H1 (cell line): Measurements from ENCODE around the gene ACACB. TPM values are rescaled to one million over a fixed set of nuclear protein-coding genes. Genes with fewer than 3 reads are reported as not detected.

ENCODE experiments used
- CTCF ChIA-PET: fragments of 300-600 bp; sonication (Branson Sonifier 250); formaldehyde crosslinking; loops from one replicate; lab custom pipeline; 2021; ENCODE audit not compliant: partially characterized antibody; lab: Charles Lee
- POLR2A ChIA-PET: fragments of 300-600 bp; sonication (Branson Sonifier 250); formaldehyde crosslinking; loops from one replicate; lab custom pipeline; 2021; ENCODE audit warnings: inconsistent platforms; ENCODE audit not compliant: partially characterized antibody; lab: Charles Lee
- DNase-seq, 2 experiments: peaks; one replicate each; pipeline versions ENCODE4 v3.0.0 to v3.0.0-alpha.2; 2010 to 2022; ENCODE audit warnings: low spot score in 2 of 2, low read depth in 1 of 2, mixed read lengths in 1 of 2
- FAIRE-seq: peaks from 2 replicates; lab custom pipeline; 2011; peaks lifted over from hg19 to GRCh38; lab: Jason Lieb, UNC
- H2AFZ ChIP-seq: 2 replicates; pipeline ENCODE4 v1.8.1; 2012; ENCODE audit warnings: low read length, inconsistent platforms
- H2AK5ac ChIP-seq: 2 replicates; pipeline ENCODE4 v1.6.1; 2013; ENCODE audit warnings: low read depth, low read length
- H2BK120ac ChIP-seq: replicated peaks from 2 replicates; pipeline ENCODE3; 2013; ENCODE audit warnings: low read depth, low read length, inconsistent platforms
- H2BK12ac ChIP-seq: 2 replicates; pipeline ENCODE4 v1.6.1; 2013; ENCODE audit warnings: low read depth, low read length
- H2BK15ac ChIP-seq: 2 replicates; pipeline ENCODE4 v1.6.1; 2013; ENCODE audit warnings: low read length
- H2BK20ac ChIP-seq: 2 replicates; pipeline ENCODE4 v1.6.1; 2013; ENCODE audit warnings: low read length
- H2BK5ac ChIP-seq: 2 replicates; pipeline ENCODE4 v1.6.1; 2013; ENCODE audit warnings: low read depth, low read length
- H3K14ac ChIP-seq: 2 replicates; pipeline ENCODE4 v1.6.1; 2013; ENCODE audit warnings: inconsistent platforms; ENCODE audit not compliant: insufficient read length
- H3K18ac ChIP-seq: 2 replicates; pipeline ENCODE4 v1.6.1; 2013; ENCODE audit warnings: low read length; ENCODE audit errors: extremely low read depth
- H3K23ac ChIP-seq: 2 replicates; pipeline ENCODE4 v1.6.1; 2013; ENCODE audit warnings: inconsistent platforms; ENCODE audit not compliant: insufficient read length
- H3K23me2 ChIP-seq: 2 replicates; pipeline ENCODE4 v1.6.1; 2013; ENCODE audit warnings: low read depth, low read length
- H3K27ac ChIP-seq: 2 replicates; pipeline ENCODE4 v1.6.1; 2011; ENCODE audit warnings: low read depth, low read length, inconsistent platforms
- H3K27me3 ChIP-seq, 4 experiments: replicated peaks in 1 of 4; 1 replicate in 1 of 4; 2 replicates in 3 of 4; pipeline versions ENCODE4 v1.6.1 to v1.8.1; 2011 to 2013; ENCODE audit warnings: low read length in 3 of 4, mild to moderate bottlenecking in 3 of 4, inconsistent platforms in 2 of 4, mixed read lengths in 2 of 4, moderate library complexity in 1 of 4; ENCODE audit not compliant: control insufficient read depth in 3 of 4, insufficient read depth in 3 of 4; ENCODE audit errors: extremely low read depth in 1 of 4
- H3K36me3 ChIP-seq, 4 experiments: 2 replicates each; pipeline versions ENCODE4 v1.6.1 to v1.8.1; 2011 to 2013; ENCODE audit warnings: mild to moderate bottlenecking in 4 of 4, low read length in 3 of 4, moderate library complexity in 2 of 4, control low read depth in 1 of 4, inconsistent platforms in 1 of 4; ENCODE audit not compliant: insufficient read depth in 4 of 4, control insufficient read depth in 2 of 4
- H3K4ac ChIP-seq: replicated peaks from 2 replicates; pipeline ENCODE3; 2013; ENCODE audit warnings: low read length, low read depth, mixed read lengths, inconsistent platforms; ENCODE audit not compliant: insufficient read length
- H3K4me1 ChIP-seq, 4 experiments: replicated peaks in 1 of 4; 1 replicate in 1 of 4; 2 replicates in 3 of 4; pipeline versions ENCODE4 v1.6.1 to v1.8.1; 2011 to 2013; ENCODE audit warnings: low read length in 3 of 4, inconsistent platforms in 2 of 4, mixed read lengths in 1 of 4; ENCODE audit not compliant: insufficient read depth in 4 of 4, control insufficient read depth in 3 of 4
- H3K4me2 ChIP-seq, 2 experiments: 2 replicates each; pipeline versions ENCODE4 v1.6.1 to v1.8.1; 2011 to 2013; ENCODE audit warnings: low read depth in 2 of 2, low read length in 2 of 2, control low read depth in 1 of 2, inconsistent platforms in 1 of 2, mild to moderate bottlenecking in 1 of 2; ENCODE audit not compliant: insufficient read depth in 1 of 2
- H3K4me3 ChIP-seq, 4 experiments: fragments of 200-600, 300-600 bp in 1 of 4; sonication (generic), shearing (Covaris generic), sonication (Bioruptor Twin) in 1 of 4; 2 replicates each; pipeline versions ENCODE4 v1.5.1 to v1.8.1; 2011 to 2016; ENCODE audit warnings: low read length in 4 of 4, low read depth in 3 of 4, control low read depth in 2 of 4, inconsistent platforms in 2 of 4, mild to moderate bottlenecking in 2 of 4, mixed read lengths in 1 of 4, moderate library complexity in 1 of 4; ENCODE audit not compliant: insufficient read depth in 2 of 4; ENCODE audit errors: extremely low read depth in 1 of 4
- H3K56ac ChIP-seq: replicated peaks from 2 replicates; pipeline ENCODE3; 2013; ENCODE audit warnings: low read depth, mild to moderate bottlenecking, mixed read lengths, low read length, inconsistent platforms; ENCODE audit not compliant: insufficient read length
- H3K79me1 ChIP-seq: 2 replicates; pipeline ENCODE4 v1.6.1; 2013; ENCODE audit warnings: low read depth, low read length, control low read depth
- H3K79me2 ChIP-seq, 2 experiments: 2 replicates each; pipeline versions ENCODE4 v1.6.1 to v1.8.1; 2012 to 2013; ENCODE audit warnings: low read length in 2 of 2, mild to moderate bottlenecking in 2 of 2, inconsistent platforms in 1 of 2; ENCODE audit not compliant: insufficient read depth in 2 of 2, control insufficient read depth in 1 of 2
- H3K9ac ChIP-seq, 4 experiments: replicated peaks in 1 of 4; 1 replicate in 1 of 4; 2 replicates in 3 of 4; pipeline versions ENCODE4 v1.6.1 to v1.8.1; 2011 to 2013; ENCODE audit warnings: low read depth in 3 of 4, low read length in 3 of 4, control low read depth in 2 of 4, mild to moderate bottlenecking in 2 of 4, moderate library complexity in 2 of 4, inconsistent platforms in 1 of 4; ENCODE audit errors: extremely low read depth in 1 of 4
- H3K9me3 ChIP-seq, 2 experiments: 2 replicates each; pipeline versions ENCODE4 v1.6.1 to v1.8.1; 2012 to 2013; ENCODE audit warnings: mild to moderate bottlenecking in 2 of 2, moderate library complexity in 2 of 2, control low read depth in 1 of 2, inconsistent platforms in 1 of 2, low read depth in 1 of 2, low read length in 1 of 2, mixed read lengths in 1 of 2; ENCODE audit not compliant: insufficient read depth in 2 of 2
- H4K20me1 ChIP-seq, 2 experiments: replicated peaks in 1 of 2; 2 replicates each; pipeline versions ENCODE3 to v1.8.1; 2011 to 2013; ENCODE audit warnings: inconsistent platforms in 2 of 2, low read length in 2 of 2, mild to moderate bottlenecking in 1 of 2; ENCODE audit not compliant: insufficient read depth in 2 of 2, control insufficient read depth in 1 of 2
- H4K5ac ChIP-seq: 2 replicates; pipeline ENCODE4 v1.6.1; 2013; ENCODE audit warnings: low read length, low read depth, mixed read lengths, inconsistent platforms; ENCODE audit not compliant: insufficient read length
- H4K8ac ChIP-seq: 2 replicates; pipeline ENCODE4 v1.8.0; 2013; ENCODE audit warnings: mild to moderate bottlenecking, moderate library complexity, low read length, inconsistent platforms; ENCODE audit not compliant: insufficient read depth; ENCODE audit errors: extremely low read depth
- H4K91ac ChIP-seq: replicated peaks from 2 replicates; pipeline ENCODE3; 2013; ENCODE audit warnings: low read length, mixed read lengths, inconsistent platforms; ENCODE audit not compliant: insufficient read length
- ASH2L ChIP-seq: fragments of 200-600, 300-600 bp; sonication (generic); IDR thresholded peaks from one replicate; pipeline ENCODE4 v1.7.1; 2017; ENCODE audit warnings: low read length
- ATF2 ChIP-seq: IDR thresholded peaks from 2 replicates; pipeline ENCODE4 v1.6.1; 2012; ENCODE audit warnings: low read length, inconsistent platforms
- CHD1 ChIP-seq: IDR thresholded peaks from 2 replicates; pipeline ENCODE4 v1.6.1; 2012; ENCODE audit warnings: low read depth, low read length, improper control_type of control experiment
- CHD2 ChIP-seq: IDR thresholded peaks from 2 replicates; pipeline ENCODE4 v1.6.1; 2012; ENCODE audit warnings: low read length, improper control_type of control experiment
- EP300 ChIP-seq, 2 experiments: IDR thresholded peaks; 1 replicate in 1 of 2; 2 replicates in 1 of 2; pipeline ENCODE4 v1.6.1; 2011 to 2012; ENCODE audit warnings: low read depth in 2 of 2, low read length in 2 of 2, mild to moderate bottlenecking in 2 of 2, borderline replicate concordance in 1 of 2, inconsistent platforms in 1 of 2, moderate library complexity in 1 of 2
- KDM4A ChIP-seq: IDR thresholded peaks from one replicate; pipeline ENCODE4 v1.7.1; 2012; ENCODE audit warnings: low read depth, mild to moderate bottlenecking, moderate library complexity, low read length, inconsistent platforms; ENCODE audit not compliant: severe bottlenecking
- KDM5A ChIP-seq: fragments of 200-600 bp; IDR thresholded peaks from 2 replicates; pipeline ENCODE4 v1.7.1; 2012; ENCODE audit warnings: mild to moderate bottlenecking, low read length, inconsistent platforms, mixed read lengths
- PHF8 ChIP-seq: fragments of 200-600 bp; sonication (generic); conservative IDR thresholded peaks from 2 replicates; pipeline ENCODE4 v1.7.1; 2012; ENCODE audit warnings: low read depth, mild to moderate bottlenecking, inconsistent platforms, low read length, moderate library complexity
- RNF2 ChIP-seq: fragments of 200-900, 300-1000 bp; sonication (generic); IDR thresholded peaks from 2 replicates; pipeline ENCODE4 v1.7.1; 2016; ENCODE audit warnings: borderline replicate concordance, low read depth, mild to moderate bottlenecking, antibody characterized with exemption, low read length; ENCODE audit not compliant: poor library complexity, severe bottlenecking; ENCODE audit errors: missing control alignments
- SRF ChIP-seq: IDR thresholded peaks from 2 replicates; pipeline ENCODE4 v1.6.1; 2011; ENCODE audit warnings: mild to moderate bottlenecking, low read depth, low read length, moderate library complexity
- TAF1 ChIP-seq: IDR thresholded peaks from 2 replicates; pipeline ENCODE4 v1.6.1; 2011; ENCODE audit warnings: mild to moderate bottlenecking, low read depth, low read length
- TEAD4 ChIP-seq: IDR thresholded peaks from 2 replicates; pipeline ENCODE4 v1.6.1; 2012; ENCODE audit warnings: low read depth, low read length, inconsistent platforms, mixed read lengths
- WGBS, 2 experiments: shearing (Covaris generic) in 1 of 2; methylation state at CpG; one replicate each; pipeline versions ENCODE4 v1.1.6 to v1.1.7; 2013 to 2015; ENCODE audit warnings: low lambda C conversion rate in 2 of 2, mixed read lengths in 2 of 2, inconsistent platforms in 1 of 2, low coverage in 1 of 2, missing lambda C conversion rate in 1 of 2; ENCODE audit not compliant: insufficient replicate concordance in 2 of 2, insufficient coverage in 1 of 2, insufficient read length in 1 of 2; ENCODE audit errors: extremely low coverage in 1 of 2, missing lambda C conversion rate in 1 of 2; 5-methylcytosine and 5-hydroxymethylcytosine counted together
- polyA plus RNA-seq, 7 experiments: library from polyadenylated mRNA; depleted of rRNA in 3 of 7; stranded (reverse) in 5 of 7; unstranded in 2 of 7; fragments of >200 nt in 5 of 7; fragments of 200-250 nt in 2 of 7; gene quantifications; 1 replicate in 5 of 7; 2 replicates in 1 of 7; 4 replicates in 1 of 7; pipeline versions ENCODE4 v1.2.1 to v1.2.3, GENCODE V29; 2011 to 2013; ENCODE audit warnings: missing spikeins in 2 of 7, mixed read lengths in 2 of 7
- total RNA-seq: library from RNA; stranded (reverse); fragmentation: NEBNext Ultra II Directional; extraction: Animal tissue kit (Norgen Biotek cat#: 25700); gene quantifications from 2 replicates; pipeline ENCODE4 v1.2.1, GENCODE V29; 2021

The ACACB gene
- total and polyA plus RNA-seq, 2 of the 8 experiments (the other 6 are each of a cell fraction or from before 2014, with no cell fraction given): 5.8 to 15.3 TPM

GRCh38 chr12:109270494-109270893 is 154.1 kb downstream of the ACACB start:
- Histone ChIP-seq H3K14ac (no peak overlapping the region), H3K56ac (no peak overlapping the region), H3K23ac (no peak overlapping the region), H3K36me3 (no peaks in the 10 kb centered on the region), H3K27ac (no peak overlapping the region), H2AK5ac (no peak overlapping the region), H3K4me2 (no peak overlapping the region), H3K4me3 (no peak overlapping the region), H3K23me2 (no peaks in the 10 kb centered on the region), H4K5ac (no peak overlapping the region), H3K27me3 (peaks cover 0 to 2% (median 0%) of the 10 kb centered on the region in 4 experiments; a peak in 1 of 7 replicates), H4K8ac (no peak overlapping the region), H3K9me3 (no peaks in the 10 kb centered on the region), H4K91ac (no peak overlapping the region), H3K79me1 (no peaks in the 10 kb centered on the region; the same call in 1 of the 2 replicates), H2BK15ac (no peak overlapping the region), H2BK120ac (no peak overlapping the region), H2BK20ac (no peak overlapping the region), H3K9ac (no peak overlapping the region), H2BK5ac (no peak overlapping the region), H3K4me1 (peaks cover 0 to 7% (median 2%) of the 10 kb centered on the region in 4 experiments; a peak in 3 of 7 replicates), H2AFZ (no peak overlapping the region), H3K4ac (no peak overlapping the region), H2BK12ac (no peak overlapping the region), H3K18ac (no peak overlapping the region), H4K20me1 (no peaks in the 10 kb centered on the region), H3K79me2 (no peaks in the 10 kb centered on the region)
- 0% methylated on average over 1 of the region's 1 CpG; no CpG with 5 or more reads in 1 of the 2 experiments for WGBS, 2 experiments
- CTCF ChIA-PET: interaction anchor here (2.0 kb wide), 1 partner anchor 16 kb away, joined by 5 read pairs; no protein-coding TSS in a partner anchor
- POLR2A ChIA-PET: interaction anchor here (0.6 kb wide), 1 partner anchor 12 kb away, joined by 3 read pairs; no protein-coding TSS in a partner anchor
- FAIRE-seq (no peak), DNase-seq (no peak)
- TF ChIP-seq ASH2L (no peak), EP300 (IDR thresholded peaks at IDR 0.05; ENCODE audit: borderline replicate concordance in 1 of 2, low read depth in 2 of 2, low read length in 2 of 2) (no peak), SRF (no peak), ATF2 (no peak), KDM5A (no peak), TAF1 (no peak), KDM4A (no peak), CHD2 (no peak), PHF8 (no peak), TEAD4 (no peak), RNF2 (no peak), CHD1 (no peak)
